Esophagus muscularis mucosa (tissue), 4 donors: ENCODE data around the gene IST1. TPM values are rescaled to one million over a fixed set of nuclear protein-coding genes. Genes with fewer than 3 reads are reported as not detected.
A peak's percentile ranks its signal among the peaks of the same experiment; 100 is the strongest.
"Not testable (repeated sequence)": the region's sequence is repeated elsewhere in the genome, so short reads cannot be mapped to it uniquely, and the experiment has no call there.

Experiments
- DNase-seq: peaks from one replicate; pipeline ENCODE4 v3.0.0-alpha.2; 2017; ENCODE audit errors: extremely low spot score
- H3K27ac ChIP-seq, 4 donors: fragments of 200-600 bp; sonication (generic); replicated peaks in 1 of 4; 1 replicate in 3 of 4; 2 replicates in 1 of 4; pipeline ENCODE4 v1.5.1; 2016 to 2019; ENCODE audit warnings: mild to moderate bottlenecking in 1 of 4
- H3K27me3 ChIP-seq, 4 donors: fragments of 200-600 bp; sonication (generic); one replicate each; pipeline versions ENCODE4 v1.5.1 to v1.6.0; 2016 to 2019
- H3K36me3 ChIP-seq, 4 donors: fragments of 200-600 bp; sonication (generic); one replicate each; pipeline ENCODE4 v1.5.1; 2016 to 2019
- H3K4me1 ChIP-seq, 4 donors: fragments of 200-600 bp; sonication (generic); one replicate each; pipeline ENCODE4 v1.5.1; 2016 to 2019
- H3K4me3 ChIP-seq, 4 donors: fragments of 200-600 bp; sonication (generic); 1 replicate in 2 of 4; 2 replicates in 2 of 4; pipeline ENCODE4 v1.5.1; 2016 to 2019; ENCODE audit warnings: mild to moderate bottlenecking in 4 of 4, moderate library complexity in 1 of 4
- H3K9me3 ChIP-seq, 4 donors: fragments of 200-600 bp; sonication (generic); 1 replicate in 3 of 4; 2 replicates in 1 of 4; pipeline ENCODE4 v1.5.1; 2016 to 2019
- CTCF ChIP-seq, 3 experiments: fragments of 200-600 bp in 2 of 3; fragments of 450-650 bp in 1 of 3; sonication (generic) in 2 of 3; IDR thresholded peaks; one replicate each; pipeline ENCODE4 v1.5.1; 2017 to 2019; ENCODE audit warnings: antibody characterized with exemption in 3 of 3, mild to moderate bottlenecking in 2 of 3, moderate library complexity in 1 of 3
- EP300 ChIP-seq: sonication (generic); formaldehyde crosslinking; IDR thresholded peaks from one replicate; pipeline ENCODE4 v1.6.1; 2017; ENCODE audit warnings: antibody characterized with exemption
- POLR2A ChIP-seq: fragments of 450-650 bp; IDR thresholded peaks from one replicate; pipeline ENCODE4 v1.6.1; 2017; ENCODE audit warnings: antibody characterized with exemption, moderate library complexity, mild to moderate bottlenecking, low read depth
- POLR2AphosphoS5 ChIP-seq, 2 donors: sonication (generic); formaldehyde crosslinking; IDR thresholded peaks; one replicate each; pipeline ENCODE4 v1.6.1; 2017; ENCODE audit warnings: antibody characterized with exemption in 2 of 2
- WGBS: methylation state at CpG from one replicate; pipeline ENCODE4 v1.1.5; 2018; 5-methylcytosine and 5-hydroxymethylcytosine counted together
- intact Hi-C: fragments of 100-400 bp; cut with DNase I; formaldehyde crosslinking; loops from one replicate; pipeline ENCODE4 v1.15.1; 2023
- total RNA-seq, 4 donors: library from RNA; depleted of rRNA; stranded (reverse); fragments of >200 nt; gene quantifications; one replicate each; pipeline versions ENCODE4 v1.1.0 to v1.2.1, GENCODE V29; 2016

Gene IST1
- total RNA-seq, 4 donors from 2014 or later: 132 to 186 (median 166) TPM

- DNase-seq: no peak
- Histone ChIP-seq H3K4me3 (no peak overlapping the region), H3K27me3 (no peaks in the 10 kb centered on the region), H3K36me3 (no peaks in the 10 kb centered on the region), H3K9me3 (no peaks in the 10 kb centered on the region), H3K4me1 (peaks cover 50 to 79% (median 76%) of the 10 kb centered on the region in 4 donors), H3K27ac (peak overlapping the region in 3 of 4 donors; percentile 34 to 63 (median 58))
- intact Hi-C loops: loop anchor here (5.0 kb wide), 2 partner anchors 63 to 92 kb away; partner anchors contain the start of gene AP1G1
- TF ChIP-seq EP300 (no peak), POLR2AphosphoS5 (IDR thresholded peaks at IDR 0.05) (no peak), CTCF (IDR thresholded peaks at IDR 0.05) (no peak), POLR2A (no peak)
- WGBS: 96% methylated on average over 4 of the region's 4 CpGs
Measured at GRCh38 chr16:71899171-71899570, 3.8 kb downstream of the IST1 start.

- DNase-seq: no peak
- Histone ChIP-seq H3K4me1 (peaks cover 40 to 87% (median 76%) of the 10 kb centered on the region in 4 donors), H3K4me3 (no peak overlapping the region), H3K27ac (peak overlapping the region in 2 of 4 donors; percentile 0 to 8), H3K9me3 (no peaks in the 10 kb centered on the region), H3K36me3 (no peaks in the 10 kb centered on the region), H3K27me3 (no peaks in the 10 kb centered on the region)
- intact Hi-C loops: no loop called here
- TF ChIP-seq POLR2A: no peak
- no peak for TF ChIP-seq POLR2AphosphoS5 (IDR thresholded peaks at IDR 0.05)
- no peak for TF ChIP-seq CTCF (IDR thresholded peaks at IDR 0.05)
- TF ChIP-seq EP300: no peak
- WGBS: 86% methylated on average over 5 of the region's 5 CpGs
Measured at GRCh38 chr16:71902656-71903365, 7.5 kb downstream of the IST1 start.

GRCh38 chr16:71903608-71904007 is 8.3 kb downstream of the IST1 start:
- 82% methylated on average over 2 of the region's 2 CpGs for WGBS
- H3K36me3 ChIP-seq: no peaks in the 10 kb centered on the region
- H3K27ac ChIP-seq: peak overlapping the region in 2 of 4 donors; percentile 0 to 14
- no peaks in the 10 kb centered on the region for H3K27me3 ChIP-seq
- DNase-seq: no peak
- TF ChIP-seq POLR2A: no peak
- TF ChIP-seq EP300: no peak
- TF ChIP-seq CTCF (IDR thresholded peaks at IDR 0.05): no peak
- TF ChIP-seq POLR2AphosphoS5 (IDR thresholded peaks at IDR 0.05): no peak
- no peaks in the 10 kb centered on the region for H3K9me3 ChIP-seq
- H3K4me3 ChIP-seq: no peak overlapping the region
- intact Hi-C loops: no loop called here
- peaks cover 32 to 87% (median 76%) of the 10 kb centered on the region in 4 donors for H3K4me1 ChIP-seq

GRCh38 chr16:71904239-71904638 is 8.9 kb downstream of the IST1 start:
- Histone ChIP-seq H3K27me3 (no peaks in the 10 kb centered on the region), H3K36me3 (no peaks in the 10 kb centered on the region), H3K4me3 (no peak overlapping the region), H3K27ac (peak overlapping the region in 1 of 4 donors; percentile 14), H3K9me3 (no peaks in the 10 kb centered on the region), H3K4me1 (peaks cover 30 to 87% (median 77%) of the 10 kb centered on the region in 4 donors)
- WGBS: 82% methylated on average over 9 of the region's 9 CpGs
- TF ChIP-seq CTCF (IDR thresholded peaks at IDR 0.05): no peak
- TF ChIP-seq POLR2AphosphoS5 (IDR thresholded peaks at IDR 0.05): no peak
- intact Hi-C loops: no loop called here
- no peak for DNase-seq

GRCh38 chr16:71905765-71906164 is 10.4 kb downstream of the IST1 start:
- intact Hi-C loops, H3K9me3 ChIP-seq, H3K27me3 ChIP-seq, DNase-seq, H3K4me3 ChIP-seq, H3K27ac ChIP-seq, H3K36me3 ChIP-seq: not testable (repeated sequence)
- peaks cover 15 to 86% (median 72%) of the 10 kb centered on the region in 4 donors for H3K4me1 ChIP-seq
- WGBS: 76% methylated on average over 6 of the region's 6 CpGs
